ENCODE results near the gene ASCC1.
"Not testable (repeated sequence)": the region's sequence is repeated elsewhere in the genome, so short reads cannot be mapped to it uniquely, and the experiment has no call there.

ASCC1 gene

GRCh38 chr10:72219235-72219814 is 3.2 kb upstream of the ASCC1 start:
- no peak for DNase-seq

- DNase-seq: no peak
These were observed 2.6 kb upstream of the ASCC1 start for GRCh38 chr10:72218726-72219125.

GRCh38 chr10:72218325-72218724 is 2.2 kb upstream of the ASCC1 start:
- DNase-seq: no peak

GRCh38 chr10:72211832-72212231 is 4.2 kb downstream of the ASCC1 start:
- DNase-seq: not testable (repeated sequence)

- DNase-seq: not testable (repeated sequence)
These were observed 4.7 kb downstream of the ASCC1 start for GRCh38 chr10:72211381-72211780.

- not testable (repeated sequence) for DNase-seq
These were observed 7.5 kb downstream of the ASCC1 start for GRCh38 chr10:72208526-72208925.

- DNase-seq: no peak
These were observed 9.4 kb downstream of the ASCC1 start for GRCh38 chr10:72206511-72207229.

- no peak for DNase-seq
These were observed 11.4 kb downstream of the ASCC1 start for GRCh38 chr10:72204724-72205123.

- no peak for DNase-seq
These were observed 11.8 kb downstream of the ASCC1 start for GRCh38 chr10:72204296-72204695.

GRCh38 chr10:72201293-72201692 is 14.8 kb downstream of the ASCC1 start:
- DNase-seq: no peak

- DNase-seq: no peak
These were observed 15.2 kb downstream of the ASCC1 start for GRCh38 chr10:72200883-72201282.

GRCh38 chr10:72194949-72195348 is 21.1 kb downstream of the ASCC1 start:
- DNase-seq: no peak

- no peak for DNase-seq
These were observed 29.1 kb downstream of the ASCC1 start for GRCh38 chr10:72186982-72187330.

- DNase-seq: no peak
These were observed 29.7 kb downstream of the ASCC1 start for GRCh38 chr10:72186258-72186981.

- DNase-seq: no peak
These were observed 31.9 kb downstream of the ASCC1 start for GRCh38 chr10:72184156-72184555.

- no peak for DNase-seq
These were observed 38.6 kb downstream of the ASCC1 start for GRCh38 chr10:72177454-72177853.

- no peak for DNase-seq
These were observed 39.4 kb downstream of the ASCC1 start for GRCh38 chr10:72176701-72177100.

- no peak for DNase-seq
These were observed 40.9 kb downstream of the ASCC1 start for GRCh38 chr10:72175149-72175548.

GRCh38 chr10:72174297-72174662 is 41.8 kb downstream of the ASCC1 start:
- no peak for DNase-seq

- DNase-seq: no peak
These were observed 42.3 kb downstream of the ASCC1 start for GRCh38 chr10:72173619-72174296.

GRCh38 chr10:72173262-72173618 is 42.8 kb downstream of the ASCC1 start:
- no peak for DNase-seq

- DNase-seq: no peak
These were observed 44.9 kb downstream of the ASCC1 start for GRCh38 chr10:72171175-72171630.

GRCh38 chr10:72170733-72171132 is 45.3 kb downstream of the ASCC1 start:
- DNase-seq: no peak

- DNase-seq: no peak
These were observed 45.8 kb downstream of the ASCC1 start for GRCh38 chr10:72170263-72170662.
